ENCODE results near the gene SHC2.
"Not testable (repeated sequence)": the region's sequence is repeated elsewhere in the genome, so short reads cannot be mapped to it uniquely, and the experiment has no call there.

Gene SHC2

GRCh38 chr19:425056-425455 is 35.8 kb downstream of the SHC2 start:
- DNase-seq (ENCODE audit: low read depth in 2 of 2, low spot score in 1 of 2) = no peak

GRCh38 chr19:424546-424945 is 36.3 kb downstream of the SHC2 start:
- DNase-seq (ENCODE audit: low read depth in 2 of 2, low spot score in 1 of 2) = no peak

GRCh38 chr19:423691-424466 is 37.0 kb downstream of the SHC2 start:
- DNase-seq (ENCODE audit: low read depth in 2 of 2, low spot score in 1 of 2) = no peak

GRCh38 chr19:422917-423226 is 38.0 kb downstream of the SHC2 start:
- DNase-seq (ENCODE audit: low read depth in 2 of 2, low spot score in 1 of 2) = not testable (repeated sequence)

GRCh38 chr19:422213-422916 is 38.5 kb downstream of the SHC2 start:
- no peak for DNase-seq (ENCODE audit: low read depth in 2 of 2, low spot score in 1 of 2)

GRCh38 chr19:419721-420515 is 40.9 kb downstream of the SHC2 start:
- DNase-seq (ENCODE audit: low read depth in 2 of 2, low spot score in 1 of 2) = no peak

GRCh38 chr19:418761-419671 is 41.8 kb downstream of the SHC2 start:
- DNase-seq (ENCODE audit: low read depth in 2 of 2, low spot score in 1 of 2) = no peak

GRCh38 chr19:416416-416815 is 44.4 kb downstream of the SHC2 start:
- no peak for DNase-seq (ENCODE audit: low read depth in 2 of 2, low spot score in 1 of 2)

- no peak for DNase-seq (ENCODE audit: low read depth in 2 of 2, low spot score in 1 of 2)
Observed at GRCh38 chr19:415292-415691, 45.5 kb downstream of the SHC2 start.

- no peak for DNase-seq (ENCODE audit: low read depth in 2 of 2, low spot score in 1 of 2)
Observed at GRCh38 chr19:413756-414420, 46.9 kb downstream of the SHC2 start.

- DNase-seq (ENCODE audit: low read depth in 2 of 2, low spot score in 1 of 2) = no peak
Observed at GRCh38 chr19:412356-413355, 48.2 kb downstream of the SHC2 start.

GRCh38 chr19:411723-412355 is 49.0 kb downstream of the SHC2 start:
- no peak for DNase-seq (ENCODE audit: low read depth in 2 of 2, low spot score in 1 of 2)

- not testable (repeated sequence) for DNase-seq (ENCODE audit: low read depth in 2 of 2, low spot score in 1 of 2)
Observed at GRCh38 chr19:411121-411722, 49.6 kb downstream of the SHC2 start.

- DNase-seq (ENCODE audit: low read depth in 2 of 2, low spot score in 1 of 2) = no peak
Observed at GRCh38 chr19:410243-410781, 50.5 kb downstream of the SHC2 start.

GRCh38 chr19:409516-410242 is 51.2 kb downstream of the SHC2 start:
- no peak for DNase-seq (ENCODE audit: low read depth in 2 of 2, low spot score in 1 of 2)

- no peak for DNase-seq (ENCODE audit: low read depth in 2 of 2, low spot score in 1 of 2)
Observed at GRCh38 chr19:408902-409515, 51.8 kb downstream of the SHC2 start, which contains the start of gene C2CD4C. Gene C2CD4C, minus strand, starts transcription at chr19:409147. Its CDS starts 786 bp downstream, at chr19:408361.

- no peak for DNase-seq (ENCODE audit: low read depth in 2 of 2, low spot score in 1 of 2)
Observed at GRCh38 chr19:408441-408901, 52.4 kb downstream of the SHC2 start.
